ENCODE results near the gene AFG3L2. TPM values are rescaled to one million over a fixed set of nuclear protein-coding genes. Genes with fewer than 3 reads are reported as not detected.

The AFG3L2 gene
- total and polyA plus RNA-seq, 9 of the 15 experiments (the other 6 are each of a cell fraction or from before 2014, with no cell fraction given), result 24.1 to 109 (median 84.0) TPM

GRCh38 chr18:12308386-12309100 lies 68.5 kb downstream of the AFG3L2 start (continued):
- TF ChIP-seq ZBTB34 (CRISPR knock-in tag; IDR thresholded peaks at IDR 0.05) (no peak), NKRF (IDR thresholded peaks at IDR 0.05; ENCODE audit: borderline replicate concordance) (no peak; the same call in 1 of the 2 replicates), TGIF2 (CRISPR knock-in tag; IDR thresholded peaks at IDR 0.05) (no peak), L3MBTL2 (IDR thresholded peaks at IDR 0.05) (peak; percentile 93), MAFG (tag; conservative IDR thresholded peaks at IDR 0.05) (no peak), HBP1 (CRISPR knock-in tag; IDR thresholded peaks at IDR 0.05) (no peak), HOXB6 (CRISPR knock-in tag; IDR thresholded peaks at IDR 0.05; ENCODE audit: borderline replicate concordance) (no peak), RHOXF2B (CRISPR knock-in tag; conservative IDR thresholded peaks at IDR 0.05) (no peak), POU5F1 (IDR thresholded peaks at IDR 0.05; ENCODE audit: borderline replicate concordance, low read depth, low read length, partially characterized antibody) (no peak), NFE2L1 (tag; IDR thresholded peaks at IDR 0.05; ENCODE audit: borderline replicate concordance, low read depth) (no peak), ZNF77 (CRISPR knock-in tag; IDR thresholded peaks at IDR 0.05) (no peak), PTTG1 (tag; IDR thresholded peaks at IDR 0.05; ENCODE audit: low read depth) (no peak), ZNF324 (CRISPR knock-in tag; IDR thresholded peaks at IDR 0.05) (no peak), MCM7 (IDR thresholded peaks at IDR 0.05) (no peak), YBX1 (IDR thresholded peaks at IDR 0.05) (no peak), ESRRA (IDR thresholded peaks at IDR 0.05; ENCODE audit: borderline replicate concordance, low read depth) (no peak), PHF21A (IDR thresholded peaks at IDR 0.05; ENCODE audit: borderline replicate concordance, low read depth) (0 out of 2 replicates have a peak, but pooled peaks have one; percentile 12), KHSRP (IDR thresholded peaks at IDR 0.05) (no peak), RBM14 (IDR thresholded peaks at IDR 0.05; ENCODE audit: borderline replicate concordance, insufficient read depth, low read depth, low read length) (no peak), FOXJ3 (CRISPR knock-in tag; IDR thresholded peaks at IDR 0.05) (no peak), NFE2 (IDR thresholded peaks at IDR 0.05; ENCODE audit: low read depth) (peak; percentile 57), STAT5A (IDR thresholded peaks at IDR 0.05; ENCODE audit: borderline replicate concordance, low read length) (no peak), BDP1 (IDR thresholded peaks at IDR 0.05; ENCODE audit: insufficient read depth, insufficient read length) (no peak)
- TF ChIP-seq, protein P1, sequence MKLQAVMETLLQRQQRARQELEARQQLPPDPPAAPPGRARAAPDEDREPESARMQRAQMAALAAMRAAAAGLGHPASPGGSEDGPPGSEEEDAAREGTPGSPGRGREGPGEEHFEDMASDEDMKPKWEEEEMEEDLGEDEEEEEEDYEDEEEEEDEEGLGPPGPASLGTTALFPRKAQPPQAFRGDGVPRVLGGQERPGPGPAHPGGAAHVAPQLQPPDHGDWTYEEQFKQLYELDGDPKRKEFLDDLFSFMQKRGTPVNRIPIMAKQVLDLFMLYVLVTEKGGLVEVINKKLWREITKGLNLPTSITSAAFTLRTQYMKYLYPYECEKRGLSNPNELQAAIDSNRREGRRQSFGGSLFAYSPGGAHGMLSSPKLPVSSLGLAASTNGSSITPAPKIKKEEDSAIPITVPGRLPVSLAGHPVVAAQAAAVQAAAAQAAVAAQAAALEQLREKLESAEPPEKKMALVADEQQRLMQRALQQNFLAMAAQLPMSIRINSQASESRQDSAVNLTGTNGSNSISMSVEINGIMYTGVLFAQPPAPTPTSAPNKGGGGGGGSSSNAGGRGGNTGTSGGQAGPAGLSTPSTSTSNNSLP (IDR thresholded peaks at IDR 0.05; ENCODE audit: borderline replicate concordance, low read depth, low read length), result no peak
